H1 (cell line): Measurements from ENCODE around the gene ZNF527. TPM values are rescaled to one million over a fixed set of nuclear protein-coding genes. Genes with fewer than 3 reads are reported as not detected.

Experiments
- CTCF ChIA-PET: fragments of 300-600 bp; sonication (Branson Sonifier 250); formaldehyde crosslinking; loops from one replicate; lab custom pipeline; 2021; ENCODE audit not compliant: partially characterized antibody; lab: Charles Lee
- POLR2A ChIA-PET: fragments of 300-600 bp; sonication (Branson Sonifier 250); formaldehyde crosslinking; loops from one replicate; lab custom pipeline; 2021; ENCODE audit warnings: inconsistent platforms; ENCODE audit not compliant: partially characterized antibody; lab: Charles Lee
- DNase-seq, 2 experiments: peaks; one replicate each; pipeline versions ENCODE4 v3.0.0 to v3.0.0-alpha.2; 2010 to 2022; ENCODE audit warnings: low spot score in 2 of 2, low read depth in 1 of 2, mixed read lengths in 1 of 2
- FAIRE-seq: peaks from 2 replicates; lab custom pipeline; 2011; peaks lifted over from hg19 to GRCh38; lab: Jason Lieb, UNC
- H2AFZ ChIP-seq: 2 replicates; pipeline ENCODE4 v1.8.1; 2012; ENCODE audit warnings: low read length, inconsistent platforms
- H2AK5ac ChIP-seq: 2 replicates; pipeline ENCODE4 v1.6.1; 2013; ENCODE audit warnings: low read depth, low read length
- H2BK120ac ChIP-seq: replicated peaks from 2 replicates; pipeline ENCODE3; 2013; ENCODE audit warnings: low read depth, low read length, inconsistent platforms
- H2BK12ac ChIP-seq: 2 replicates; pipeline ENCODE4 v1.6.1; 2013; ENCODE audit warnings: low read depth, low read length
- H2BK15ac ChIP-seq: 2 replicates; pipeline ENCODE4 v1.6.1; 2013; ENCODE audit warnings: low read length
- H2BK20ac ChIP-seq: 2 replicates; pipeline ENCODE4 v1.6.1; 2013; ENCODE audit warnings: low read length
- H2BK5ac ChIP-seq: 2 replicates; pipeline ENCODE4 v1.6.1; 2013; ENCODE audit warnings: low read depth, low read length
- H3K14ac ChIP-seq: 2 replicates; pipeline ENCODE4 v1.6.1; 2013; ENCODE audit warnings: inconsistent platforms; ENCODE audit not compliant: insufficient read length
- H3K18ac ChIP-seq: 2 replicates; pipeline ENCODE4 v1.6.1; 2013; ENCODE audit warnings: low read length; ENCODE audit errors: extremely low read depth
- H3K23ac ChIP-seq: 2 replicates; pipeline ENCODE4 v1.6.1; 2013; ENCODE audit warnings: inconsistent platforms; ENCODE audit not compliant: insufficient read length
- H3K23me2 ChIP-seq: 2 replicates; pipeline ENCODE4 v1.6.1; 2013; ENCODE audit warnings: low read depth, low read length
- H3K27ac ChIP-seq: 2 replicates; pipeline ENCODE4 v1.6.1; 2011; ENCODE audit warnings: low read depth, low read length, inconsistent platforms
- H3K27me3 ChIP-seq, 4 experiments: replicated peaks in 1 of 4; 1 replicate in 1 of 4; 2 replicates in 3 of 4; pipeline versions ENCODE4 v1.6.1 to v1.8.1; 2011 to 2013; ENCODE audit warnings: low read length in 3 of 4, mild to moderate bottlenecking in 3 of 4, inconsistent platforms in 2 of 4, mixed read lengths in 2 of 4, moderate library complexity in 1 of 4; ENCODE audit not compliant: control insufficient read depth in 3 of 4, insufficient read depth in 3 of 4; ENCODE audit errors: extremely low read depth in 1 of 4
- H3K36me3 ChIP-seq, 4 experiments: 2 replicates each; pipeline versions ENCODE4 v1.6.1 to v1.8.1; 2011 to 2013; ENCODE audit warnings: mild to moderate bottlenecking in 4 of 4, low read length in 3 of 4, moderate library complexity in 2 of 4, control low read depth in 1 of 4, inconsistent platforms in 1 of 4; ENCODE audit not compliant: insufficient read depth in 4 of 4, control insufficient read depth in 2 of 4
- H3K4ac ChIP-seq: replicated peaks from 2 replicates; pipeline ENCODE3; 2013; ENCODE audit warnings: low read length, low read depth, mixed read lengths, inconsistent platforms; ENCODE audit not compliant: insufficient read length
- H3K4me1 ChIP-seq, 4 experiments: replicated peaks in 1 of 4; 1 replicate in 1 of 4; 2 replicates in 3 of 4; pipeline versions ENCODE4 v1.6.1 to v1.8.1; 2011 to 2013; ENCODE audit warnings: low read length in 3 of 4, inconsistent platforms in 2 of 4, mixed read lengths in 1 of 4; ENCODE audit not compliant: insufficient read depth in 4 of 4, control insufficient read depth in 3 of 4
- H3K4me2 ChIP-seq, 2 experiments: 2 replicates each; pipeline versions ENCODE4 v1.6.1 to v1.8.1; 2011 to 2013; ENCODE audit warnings: low read depth in 2 of 2, low read length in 2 of 2, control low read depth in 1 of 2, inconsistent platforms in 1 of 2, mild to moderate bottlenecking in 1 of 2; ENCODE audit not compliant: insufficient read depth in 1 of 2
- H3K4me3 ChIP-seq, 4 experiments: fragments of 200-600, 300-600 bp in 1 of 4; sonication (generic), shearing (Covaris generic), sonication (Bioruptor Twin) in 1 of 4; 2 replicates each; pipeline versions ENCODE4 v1.5.1 to v1.8.1; 2011 to 2016; ENCODE audit warnings: low read length in 4 of 4, low read depth in 3 of 4, control low read depth in 2 of 4, inconsistent platforms in 2 of 4, mild to moderate bottlenecking in 2 of 4, mixed read lengths in 1 of 4, moderate library complexity in 1 of 4; ENCODE audit not compliant: insufficient read depth in 2 of 4; ENCODE audit errors: extremely low read depth in 1 of 4
- H3K56ac ChIP-seq: replicated peaks from 2 replicates; pipeline ENCODE3; 2013; ENCODE audit warnings: low read depth, mild to moderate bottlenecking, mixed read lengths, low read length, inconsistent platforms; ENCODE audit not compliant: insufficient read length
- H3K79me1 ChIP-seq: 2 replicates; pipeline ENCODE4 v1.6.1; 2013; ENCODE audit warnings: low read depth, low read length, control low read depth
- H3K79me2 ChIP-seq, 2 experiments: 2 replicates each; pipeline versions ENCODE4 v1.6.1 to v1.8.1; 2012 to 2013; ENCODE audit warnings: low read length in 2 of 2, mild to moderate bottlenecking in 2 of 2, inconsistent platforms in 1 of 2; ENCODE audit not compliant: insufficient read depth in 2 of 2, control insufficient read depth in 1 of 2
- H3K9ac ChIP-seq, 4 experiments: replicated peaks in 1 of 4; 1 replicate in 1 of 4; 2 replicates in 3 of 4; pipeline versions ENCODE4 v1.6.1 to v1.8.1; 2011 to 2013; ENCODE audit warnings: low read depth in 3 of 4, low read length in 3 of 4, control low read depth in 2 of 4, mild to moderate bottlenecking in 2 of 4, moderate library complexity in 2 of 4, inconsistent platforms in 1 of 4; ENCODE audit errors: extremely low read depth in 1 of 4
- H3K9me3 ChIP-seq, 2 experiments: 2 replicates each; pipeline versions ENCODE4 v1.6.1 to v1.8.1; 2012 to 2013; ENCODE audit warnings: mild to moderate bottlenecking in 2 of 2, moderate library complexity in 2 of 2, control low read depth in 1 of 2, inconsistent platforms in 1 of 2, low read depth in 1 of 2, low read length in 1 of 2, mixed read lengths in 1 of 2; ENCODE audit not compliant: insufficient read depth in 2 of 2
- H4K20me1 ChIP-seq, 2 experiments: replicated peaks in 1 of 2; 2 replicates each; pipeline versions ENCODE3 to v1.8.1; 2011 to 2013; ENCODE audit warnings: inconsistent platforms in 2 of 2, low read length in 2 of 2, mild to moderate bottlenecking in 1 of 2; ENCODE audit not compliant: insufficient read depth in 2 of 2, control insufficient read depth in 1 of 2
- H4K5ac ChIP-seq: 2 replicates; pipeline ENCODE4 v1.6.1; 2013; ENCODE audit warnings: low read length, low read depth, mixed read lengths, inconsistent platforms; ENCODE audit not compliant: insufficient read length
- H4K8ac ChIP-seq: 2 replicates; pipeline ENCODE4 v1.8.0; 2013; ENCODE audit warnings: mild to moderate bottlenecking, moderate library complexity, low read length, inconsistent platforms; ENCODE audit not compliant: insufficient read depth; ENCODE audit errors: extremely low read depth
- H4K91ac ChIP-seq: replicated peaks from 2 replicates; pipeline ENCODE3; 2013; ENCODE audit warnings: low read length, mixed read lengths, inconsistent platforms; ENCODE audit not compliant: insufficient read length
- CBX8 ChIP-seq: fragments of 300-800, 300-1000 bp; sonication (generic); IDR thresholded peaks from 2 replicates; pipeline ENCODE4 v1.7.1; 2016; ENCODE audit warnings: low read depth, low read length, borderline replicate concordance
- CEBPB ChIP-seq: IDR thresholded peaks from 2 replicates; pipeline ENCODE4 v1.6.1; 2012; ENCODE audit warnings: low read depth, low read length
- JUND ChIP-seq: IDR thresholded peaks from 2 replicates; pipeline ENCODE4 v1.6.1; 2011; ENCODE audit warnings: mild to moderate bottlenecking, improper control_type of control experiment, low read length
- KDM1A ChIP-seq: fragments of 200-600, 300-600 bp; sonication (generic); IDR thresholded peaks from 2 replicates; pipeline ENCODE4 v1.7.1; 2016; ENCODE audit warnings: mild to moderate bottlenecking, low read length, borderline replicate concordance
- KDM4A ChIP-seq: IDR thresholded peaks from one replicate; pipeline ENCODE4 v1.7.1; 2012; ENCODE audit warnings: low read depth, mild to moderate bottlenecking, moderate library complexity, low read length, inconsistent platforms; ENCODE audit not compliant: severe bottlenecking
- NRF1 ChIP-seq: IDR thresholded peaks from 2 replicates; pipeline ENCODE4 v1.6.1; 2011; ENCODE audit warnings: mild to moderate bottlenecking, low read depth, low read length, improper control_type of control experiment
- POU5F1 ChIP-seq: IDR thresholded peaks from 2 replicates; pipeline ENCODE4 v1.6.1; 2011; ENCODE audit warnings: low read depth, mild to moderate bottlenecking, low read length, moderate library complexity
- RAD21 ChIP-seq, 2 experiments: IDR thresholded peaks in 1 of 2; conservative IDR thresholded peaks in 1 of 2; 2 replicates each; pipeline ENCODE4 v1.6.1; 2011; ENCODE audit warnings: low read depth in 2 of 2, low read length in 2 of 2, improper control_type of control experiment in 1 of 2, inconsistent platforms in 1 of 2, mild to moderate bottlenecking in 1 of 2, moderate library complexity in 1 of 2
- RFX5 ChIP-seq: IDR thresholded peaks from 2 replicates; pipeline ENCODE4 v1.6.1; 2011; ENCODE audit warnings: low read depth, low read length, improper control_type of control experiment, borderline replicate concordance
- RNF2 ChIP-seq: fragments of 200-900, 300-1000 bp; sonication (generic); IDR thresholded peaks from 2 replicates; pipeline ENCODE4 v1.7.1; 2016; ENCODE audit warnings: borderline replicate concordance, low read depth, mild to moderate bottlenecking, antibody characterized with exemption, low read length; ENCODE audit not compliant: poor library complexity, severe bottlenecking; ENCODE audit errors: missing control alignments
- RXRA ChIP-seq: IDR thresholded peaks from 2 replicates; pipeline ENCODE4 v1.6.1; 2011; ENCODE audit warnings: low read depth, mild to moderate bottlenecking, low read length, moderate library complexity; ENCODE audit not compliant: insufficient read depth
- SIN3A ChIP-seq, 2 experiments: IDR thresholded peaks in 1 of 2; conservative IDR thresholded peaks in 1 of 2; 2 replicates each; pipeline ENCODE4 v1.6.1; 2011 to 2012; ENCODE audit warnings: low read length in 2 of 2, improper control_type of control experiment in 1 of 2, low read depth in 1 of 2, mild to moderate bottlenecking in 1 of 2
- SP1 ChIP-seq: IDR thresholded peaks from 2 replicates; pipeline ENCODE4 v1.6.1; 2011; ENCODE audit warnings: low read depth, low read length
- SP4 ChIP-seq: IDR thresholded peaks from 2 replicates; pipeline ENCODE4 v1.6.1; 2012; ENCODE audit warnings: low read length, inconsistent platforms
- TAF1 ChIP-seq: IDR thresholded peaks from 2 replicates; pipeline ENCODE4 v1.6.1; 2011; ENCODE audit warnings: mild to moderate bottlenecking, low read depth, low read length
- whole genome bisulfite sequencing, 2 experiments: shearing (Covaris generic) in 1 of 2; methylation state at CpG; one replicate each; pipeline versions ENCODE4 v1.1.6 to v1.1.7; 2013 to 2015; ENCODE audit warnings: low lambda C conversion rate in 2 of 2, mixed read lengths in 2 of 2, inconsistent platforms in 1 of 2, low coverage in 1 of 2, missing lambda C conversion rate in 1 of 2; ENCODE audit not compliant: insufficient replicate concordance in 2 of 2, insufficient coverage in 1 of 2, insufficient read length in 1 of 2; ENCODE audit errors: extremely low coverage in 1 of 2, missing lambda C conversion rate in 1 of 2; 5-methylcytosine and 5-hydroxymethylcytosine counted together
- polyA plus RNA-seq, 7 experiments: library from polyadenylated mRNA; depleted of rRNA in 3 of 7; stranded (reverse) in 5 of 7; unstranded in 2 of 7; fragments of >200 nt in 5 of 7; fragments of 200-250 nt in 2 of 7; gene quantifications; 1 replicate in 5 of 7; 2 replicates in 1 of 7; 4 replicates in 1 of 7; pipeline versions ENCODE4 v1.2.1 to v1.2.3, GENCODE V29; 2011 to 2013; ENCODE audit warnings: missing spikeins in 2 of 7, mixed read lengths in 2 of 7
- total RNA-seq: library from RNA; stranded (reverse); fragmentation: NEBNext Ultra II Directional; extraction: Animal tissue kit (Norgen Biotek cat#: 25700); gene quantifications from 2 replicates; pipeline ENCODE4 v1.2.1, GENCODE V29; 2021

ZNF527 gene
- total and polyA plus RNA-seq, 2 of the 8 experiments (the other 6 are each of a cell fraction or from before 2014, with no cell fraction given), result 2.1 to 4.5 TPM

DNA sequence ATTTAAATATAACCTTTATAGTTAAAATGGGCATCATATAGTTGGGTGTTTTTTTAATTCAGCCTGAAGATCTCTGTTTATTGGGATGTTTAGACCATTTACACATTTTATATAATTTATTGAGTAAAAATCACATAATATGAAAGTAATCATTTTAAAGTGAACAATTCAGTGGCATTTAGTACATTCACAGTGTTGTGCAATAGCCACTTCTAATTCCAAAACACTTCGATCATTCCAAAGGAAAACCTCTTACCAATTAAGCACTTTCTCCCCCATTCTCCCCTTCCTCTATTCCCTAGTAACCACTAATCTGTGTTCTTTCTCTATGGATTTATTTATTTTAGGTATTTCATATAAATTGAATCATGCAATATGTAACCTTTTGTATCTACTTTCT lies 30.2 kb downstream of the ZNF527 start:
- whole genome bisulfite sequencing, 2 experiments, result 85% methylated on average over 1 of the region's 1 CpG; no CpG with 5 or more reads in 1 of the 2 experiments
- no peak for TF ChIP-seq KDM1A
- no peak for TF ChIP-seq SIN3A (conservative IDR thresholded peaks at IDR 0.05 in 1 of 2, IDR thresholded peaks at IDR 0.05 in 1 of 2; ENCODE audit: low read depth in 1 of 2, low read length in 2 of 2)
- no peak for TF ChIP-seq JUND
- TF ChIP-seq RFX5, result no peak
- TF ChIP-seq RXRA, result no peak
- no peak for TF ChIP-seq RAD21 (IDR thresholded peaks at IDR 0.05 in 1 of 2, conservative IDR thresholded peaks at IDR 0.05 in 1 of 2; ENCODE audit: low read depth in 2 of 2, low read length in 2 of 2)
- TF ChIP-seq RNF2, result no peak
- no peak for TF ChIP-seq SP1
- no peak for TF ChIP-seq TAF1
- no peak for TF ChIP-seq KDM4A
- no peak for TF ChIP-seq NRF1
- no peak for TF ChIP-seq SP4
- no peak for TF ChIP-seq POU5F1
- TF ChIP-seq CEBPB, result no peak
- TF ChIP-seq CBX8, result no peak

More for the DNA sequence above, 30.2 kb downstream of the ZNF527 start:
- H3K14ac ChIP-seq, result no peak overlapping the region
- no peak overlapping the region for H3K4me3 ChIP-seq
- H3K18ac ChIP-seq, result no peak overlapping the region
- H3K27ac ChIP-seq, result no peak overlapping the region
- H2BK5ac ChIP-seq, result no peak overlapping the region
- H3K23me2 ChIP-seq, result no peaks in the 10 kb centered on the region
- no peaks in the 10 kb centered on the region for H3K4me1 ChIP-seq
- H3K23ac ChIP-seq, result no peak overlapping the region
- no peak overlapping the region for H3K9ac ChIP-seq
- ChIA-PET CTCF (no interaction called here), POLR2A (no interaction called here)
- no peaks in the 10 kb centered on the region for H3K79me1 ChIP-seq
- H3K36me3 ChIP-seq, result no peaks in the 10 kb centered on the region; a peak in 1 of 8 replicates
- no peak overlapping the region for H4K5ac ChIP-seq
- no peak overlapping the region for H2AK5ac ChIP-seq
- DNase-seq, result no peak
- H2BK12ac ChIP-seq, result no peak overlapping the region
- H3K9me3 ChIP-seq, result peaks cover 54 to 55% of the 10 kb centered on the region in 2 experiments
- no peak overlapping the region for H2BK20ac ChIP-seq
- H4K20me1 ChIP-seq, result no peaks in the 10 kb centered on the region
- no peak overlapping the region for H2AFZ ChIP-seq
- H3K4me2 ChIP-seq, result no peak overlapping the region
- H4K91ac ChIP-seq, result no peak overlapping the region
- no peak overlapping the region for H2BK120ac ChIP-seq
- no peak overlapping the region for H3K56ac ChIP-seq
- no peak overlapping the region for H4K8ac ChIP-seq
- no peak overlapping the region for H2BK15ac ChIP-seq
- no peak for FAIRE-seq
- no peak overlapping the region for H3K4ac ChIP-seq
- H3K27me3 ChIP-seq, result no peaks in the 10 kb centered on the region
- no peaks in the 10 kb centered on the region for H3K79me2 ChIP-seq
